ENCODE measurements around the gene VAV1. TPM values are rescaled to one million over a fixed set of nuclear protein-coding genes. Genes with fewer than 3 reads are reported as not detected.

Gene VAV1
- total and polyA plus RNA-seq, 9 of the 15 experiments (the other 6 are each of a cell fraction or from before 2014, with no cell fraction given): 0.46 to 20.1 (median 11.1) TPM

DNA sequence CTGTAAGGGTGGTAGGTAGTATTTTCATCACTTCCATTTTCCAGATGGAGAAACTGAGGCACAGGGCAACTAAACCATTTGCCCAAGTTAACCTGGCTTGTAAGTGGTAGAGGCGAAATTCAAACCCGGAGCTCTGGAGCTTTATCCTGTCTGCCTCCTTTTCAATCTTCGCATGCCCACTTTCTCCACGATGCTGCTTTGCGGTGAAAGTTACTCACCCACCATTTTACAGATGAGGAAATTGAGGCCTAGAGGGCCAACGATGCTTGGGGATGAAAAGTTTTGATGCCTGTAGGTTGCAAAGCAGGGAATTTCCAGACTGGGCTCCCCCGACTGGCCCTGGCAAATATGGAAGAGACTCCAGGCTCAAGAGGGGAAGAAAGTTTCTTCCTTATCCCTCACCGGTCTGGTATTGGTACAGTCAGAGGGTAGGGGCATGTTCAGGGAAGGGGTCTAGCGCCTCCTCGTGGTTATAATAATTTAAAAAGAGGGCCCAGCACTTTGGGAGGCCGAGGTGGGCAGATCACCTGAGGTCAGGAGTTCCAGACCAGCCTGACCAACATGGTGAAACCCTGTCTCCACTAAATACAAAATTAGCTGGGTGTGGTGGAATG lies 3.4 kb upstream of the VAV1 start (continued):
- TF ChIP-seq ATF7 (IDR thresholded peaks at IDR 0.05): peak; percentile 31; the same call in 1 of the 2 replicates
- no peak for TF ChIP-seq CREB1 (IDR thresholded peaks at IDR 0.05)
- no peak for TF ChIP-seq CREB1 (CRISPR knock-in tag; IDR thresholded peaks at IDR 0.05)
- TF ChIP-seq TCF7L2 (IDR thresholded peaks at IDR 0.05; ENCODE audit: low read depth, low read length): 0 out of 2 replicates have a peak, but pooled peaks have one; percentile 17
- TF ChIP-seq, protein P1, sequence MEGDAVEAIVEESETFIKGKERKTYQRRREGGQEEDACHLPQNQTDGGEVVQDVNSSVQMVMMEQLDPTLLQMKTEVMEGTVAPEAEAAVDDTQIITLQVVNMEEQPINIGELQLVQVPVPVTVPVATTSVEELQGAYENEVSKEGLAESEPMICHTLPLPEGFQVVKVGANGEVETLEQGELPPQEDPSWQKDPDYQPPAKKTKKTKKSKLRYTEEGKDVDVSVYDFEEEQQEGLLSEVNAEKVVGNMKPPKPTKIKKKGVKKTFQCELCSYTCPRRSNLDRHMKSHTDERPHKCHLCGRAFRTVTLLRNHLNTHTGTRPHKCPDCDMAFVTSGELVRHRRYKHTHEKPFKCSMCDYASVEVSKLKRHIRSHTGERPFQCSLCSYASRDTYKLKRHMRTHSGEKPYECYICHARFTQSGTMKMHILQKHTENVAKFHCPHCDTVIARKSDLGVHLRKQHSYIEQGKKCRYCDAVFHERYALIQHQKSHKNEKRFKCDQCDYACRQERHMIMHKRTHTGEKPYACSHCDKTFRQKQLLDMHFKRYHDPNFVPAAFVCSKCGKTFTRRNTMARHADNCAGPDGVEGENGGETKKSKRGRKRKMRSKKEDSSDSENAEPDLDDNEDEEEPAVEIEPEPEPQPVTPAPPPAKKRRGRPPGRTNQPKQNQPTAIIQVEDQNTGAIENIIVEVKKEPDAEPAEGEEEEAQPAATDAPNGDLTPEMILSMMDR (IDR thresholded peaks at IDR 0.05 in 2 of 3, conservative IDR thresholded peaks at IDR 0.05 in 1 of 3; ENCODE audit: insufficient read depth in 2 of 3, low read depth in 1 of 3, low read length in 3 of 3): peak; percentile 57 to 58 (median 58)
- TF ChIP-seq ZNF644 (tag; IDR thresholded peaks at IDR 0.05; ENCODE audit: low read depth): no peak
- no peak for TF ChIP-seq SMAD1 (IDR thresholded peaks at IDR 0.05; ENCODE audit: low read depth, low read length, partially characterized antibody)
- peak; percentile 42 for TF ChIP-seq ZFP36 (IDR thresholded peaks at IDR 0.05; ENCODE audit: low read depth, low read length, partially characterized antibody)
- TF ChIP-seq, protein P2, sequence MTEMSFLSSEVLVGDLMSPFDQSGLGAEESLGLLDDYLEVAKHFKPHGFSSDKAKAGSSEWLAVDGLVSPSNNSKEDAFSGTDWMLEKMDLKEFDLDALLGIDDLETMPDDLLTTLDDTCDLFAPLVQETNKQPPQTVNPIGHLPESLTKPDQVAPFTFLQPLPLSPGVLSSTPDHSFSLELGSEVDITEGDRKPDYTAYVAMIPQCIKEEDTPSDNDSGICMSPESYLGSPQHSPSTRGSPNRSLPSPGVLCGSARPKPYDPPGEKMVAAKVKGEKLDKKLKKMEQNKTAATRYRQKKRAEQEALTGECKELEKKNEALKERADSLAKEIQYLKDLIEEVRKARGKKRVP (CRISPR knock-in tag; IDR thresholded peaks at IDR 0.05): no peak
- no peak for TF ChIP-seq ILF3 (IDR thresholded peaks at IDR 0.05; ENCODE audit: borderline replicate concordance)
- TF ChIP-seq, protein P3, sequence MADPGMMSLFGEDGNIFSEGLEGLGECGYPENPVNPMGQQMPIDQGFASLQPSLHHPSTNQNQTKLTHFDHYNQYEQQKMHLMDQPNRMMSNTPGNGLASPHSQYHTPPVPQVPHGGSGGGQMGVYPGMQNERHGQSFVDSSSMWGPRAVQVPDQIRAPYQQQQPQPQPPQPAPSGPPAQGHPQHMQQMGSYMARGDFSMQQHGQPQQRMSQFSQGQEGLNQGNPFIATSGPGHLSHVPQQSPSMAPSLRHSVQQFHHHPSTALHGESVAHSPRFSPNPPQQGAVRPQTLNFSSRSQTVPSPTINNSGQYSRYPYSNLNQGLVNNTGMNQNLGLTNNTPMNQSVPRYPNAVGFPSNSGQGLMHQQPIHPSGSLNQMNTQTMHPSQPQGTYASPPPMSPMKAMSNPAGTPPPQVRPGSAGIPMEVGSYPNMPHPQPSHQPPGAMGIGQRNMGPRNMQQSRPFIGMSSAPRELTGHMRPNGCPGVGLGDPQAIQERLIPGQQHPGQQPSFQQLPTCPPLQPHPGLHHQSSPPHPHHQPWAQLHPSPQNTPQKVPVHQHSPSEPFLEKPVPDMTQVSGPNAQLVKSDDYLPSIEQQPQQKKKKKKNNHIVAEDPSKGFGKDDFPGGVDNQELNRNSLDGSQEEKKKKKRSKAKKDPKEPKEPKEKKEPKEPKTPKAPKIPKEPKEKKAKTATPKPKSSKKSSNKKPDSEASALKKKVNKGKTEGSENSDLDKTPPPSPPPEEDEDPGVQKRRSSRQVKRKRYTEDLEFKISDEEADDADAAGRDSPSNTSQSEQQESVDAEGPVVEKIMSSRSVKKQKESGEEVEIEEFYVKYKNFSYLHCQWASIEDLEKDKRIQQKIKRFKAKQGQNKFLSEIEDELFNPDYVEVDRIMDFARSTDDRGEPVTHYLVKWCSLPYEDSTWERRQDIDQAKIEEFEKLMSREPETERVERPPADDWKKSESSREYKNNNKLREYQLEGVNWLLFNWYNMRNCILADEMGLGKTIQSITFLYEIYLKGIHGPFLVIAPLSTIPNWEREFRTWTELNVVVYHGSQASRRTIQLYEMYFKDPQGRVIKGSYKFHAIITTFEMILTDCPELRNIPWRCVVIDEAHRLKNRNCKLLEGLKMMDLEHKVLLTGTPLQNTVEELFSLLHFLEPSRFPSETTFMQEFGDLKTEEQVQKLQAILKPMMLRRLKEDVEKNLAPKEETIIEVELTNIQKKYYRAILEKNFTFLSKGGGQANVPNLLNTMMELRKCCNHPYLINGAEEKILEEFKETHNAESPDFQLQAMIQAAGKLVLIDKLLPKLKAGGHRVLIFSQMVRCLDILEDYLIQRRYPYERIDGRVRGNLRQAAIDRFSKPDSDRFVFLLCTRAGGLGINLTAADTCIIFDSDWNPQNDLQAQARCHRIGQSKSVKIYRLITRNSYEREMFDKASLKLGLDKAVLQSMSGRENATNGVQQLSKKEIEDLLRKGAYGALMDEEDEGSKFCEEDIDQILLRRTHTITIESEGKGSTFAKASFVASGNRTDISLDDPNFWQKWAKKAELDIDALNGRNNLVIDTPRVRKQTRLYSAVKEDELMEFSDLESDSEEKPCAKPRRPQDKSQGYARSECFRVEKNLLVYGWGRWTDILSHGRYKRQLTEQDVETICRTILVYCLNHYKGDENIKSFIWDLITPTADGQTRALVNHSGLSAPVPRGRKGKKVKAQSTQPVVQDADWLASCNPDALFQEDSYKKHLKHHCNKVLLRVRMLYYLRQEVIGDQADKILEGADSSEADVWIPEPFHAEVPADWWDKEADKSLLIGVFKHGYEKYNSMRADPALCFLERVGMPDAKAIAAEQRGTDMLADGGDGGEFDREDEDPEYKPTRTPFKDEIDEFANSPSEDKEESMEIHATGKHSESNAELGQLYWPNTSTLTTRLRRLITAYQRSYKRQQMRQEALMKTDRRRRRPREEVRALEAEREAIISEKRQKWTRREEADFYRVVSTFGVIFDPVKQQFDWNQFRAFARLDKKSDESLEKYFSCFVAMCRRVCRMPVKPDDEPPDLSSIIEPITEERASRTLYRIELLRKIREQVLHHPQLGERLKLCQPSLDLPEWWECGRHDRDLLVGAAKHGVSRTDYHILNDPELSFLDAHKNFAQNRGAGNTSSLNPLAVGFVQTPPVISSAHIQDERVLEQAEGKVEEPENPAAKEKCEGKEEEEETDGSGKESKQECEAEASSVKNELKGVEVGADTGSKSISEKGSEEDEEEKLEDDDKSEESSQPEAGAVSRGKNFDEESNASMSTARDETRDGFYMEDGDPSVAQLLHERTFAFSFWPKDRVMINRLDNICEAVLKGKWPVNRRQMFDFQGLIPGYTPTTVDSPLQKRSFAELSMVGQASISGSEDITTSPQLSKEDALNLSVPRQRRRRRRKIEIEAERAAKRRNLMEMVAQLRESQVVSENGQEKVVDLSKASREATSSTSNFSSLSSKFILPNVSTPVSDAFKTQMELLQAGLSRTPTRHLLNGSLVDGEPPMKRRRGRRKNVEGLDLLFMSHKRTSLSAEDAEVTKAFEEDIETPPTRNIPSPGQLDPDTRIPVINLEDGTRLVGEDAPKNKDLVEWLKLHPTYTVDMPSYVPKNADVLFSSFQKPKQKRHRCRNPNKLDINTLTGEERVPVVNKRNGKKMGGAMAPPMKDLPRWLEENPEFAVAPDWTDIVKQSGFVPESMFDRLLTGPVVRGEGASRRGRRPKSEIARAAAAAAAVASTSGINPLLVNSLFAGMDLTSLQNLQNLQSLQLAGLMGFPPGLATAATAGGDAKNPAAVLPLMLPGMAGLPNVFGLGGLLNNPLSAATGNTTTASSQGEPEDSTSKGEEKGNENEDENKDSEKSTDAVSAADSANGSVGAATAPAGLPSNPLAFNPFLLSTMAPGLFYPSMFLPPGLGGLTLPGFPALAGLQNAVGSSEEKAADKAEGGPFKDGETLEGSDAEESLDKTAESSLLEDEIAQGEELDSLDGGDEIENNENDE (IDR thresholded peaks at IDR 0.05; ENCODE audit: low read depth, low read length): no peak
- peak; percentile 15 to 67; a peak in 2 of 4 replicates for TF ChIP-seq RAD21 (CRISPR knock-in tag; conservative IDR thresholded peaks at IDR 0.05 in 1 of 2, IDR thresholded peaks at IDR 0.05 in 1 of 2)

All from K562 (cell line).